Smooth muscle cell (in vitro differentiated cells): ENCODE results near the gene E4F1. TPM values are rescaled to one million over a fixed set of nuclear protein-coding genes. Genes with fewer than 3 reads are reported as not detected.

Experiments
- DNase-seq: peaks from one replicate; lab custom pipeline; 2025; ENCODE audit not compliant: unreplicated experiment; lab: John Stamatoyannopoulos, UW
- H2AFZ ChIP-seq: fragments of 200-600 bp; sonication (generic); 2 replicates; pipeline ENCODE4 v1.6.0; 2016; ENCODE audit warnings: antibody characterized with exemption, low read depth, mild to moderate bottlenecking
- H3F3A ChIP-seq: fragments of 200-600 bp; sonication (generic); 2 replicates; pipeline ENCODE4 v1.6.0; 2017; ENCODE audit warnings: antibody characterized with exemption, low read depth
- H3K27ac ChIP-seq: fragments of 200-600 bp; sonication (generic); 2 replicates; pipeline ENCODE4 v1.5.1; 2016; ENCODE audit warnings: low read depth, mild to moderate bottlenecking
- H3K27me3 ChIP-seq: fragments of 200-600 bp; sonication (generic); 2 replicates; pipeline ENCODE4 v1.6.1; 2016; ENCODE audit warnings: low read depth, mild to moderate bottlenecking
- H3K36me3 ChIP-seq: fragments of 200-600 bp; sonication (generic); 2 replicates; pipeline ENCODE4 v1.5.1; 2016; ENCODE audit warnings: low read depth
- H3K4me1 ChIP-seq: fragments of 200-600 bp; sonication (generic); 2 replicates; pipeline ENCODE4 v1.5.1; 2016; ENCODE audit warnings: low read depth
- H3K4me2 ChIP-seq: fragments of 200-600 bp; sonication (generic); 2 replicates; pipeline ENCODE4 v1.6.0; 2016; ENCODE audit warnings: mild to moderate bottlenecking
- H3K4me3 ChIP-seq: fragments of 200-600 bp; sonication (generic); 2 replicates; pipeline ENCODE4 v1.5.1; 2016; ENCODE audit warnings: mild to moderate bottlenecking
- H3K79me2 ChIP-seq: fragments of 200-600 bp; sonication (generic); 2 replicates; pipeline ENCODE4 v1.6.0; 2016; ENCODE audit warnings: low read depth, mild to moderate bottlenecking
- H3K9ac ChIP-seq: fragments of 200-600 bp; sonication (generic); 2 replicates; pipeline ENCODE4 v1.6.0; 2016; ENCODE audit warnings: low read depth
- H3K9me3 ChIP-seq: fragments of 200-600 bp; sonication (generic); replicated peaks from 2 replicates; pipeline ENCODE4 v1.5.1; 2016; ENCODE audit warnings: low read depth
- H4K20me1 ChIP-seq: fragments of 200-600 bp; sonication (generic); 2 replicates; pipeline ENCODE4 v1.6.0; 2016; ENCODE audit warnings: low read depth
- CTCF ChIP-seq: fragments of 200-600 bp; sonication (generic); IDR thresholded peaks from 2 replicates; pipeline ENCODE4 v1.5.1; 2017; ENCODE audit warnings: borderline replicate concordance, mild to moderate bottlenecking, antibody characterized with exemption; ENCODE audit not compliant: insufficient read depth, poor library complexity, severe bottlenecking
- WGBS: methylation state at CpG from one replicate; pipeline ENCODE4 v1.1.7; 2016; ENCODE audit warnings: low lambda C conversion rate; 5-methylcytosine and 5-hydroxymethylcytosine counted together
- polyA plus RNA-seq: library from polyadenylated mRNA; unstranded; fragments of >200 nt; fragmentation: Nextera tagmentation; extraction: Ambion mirVana; gene quantifications from 2 replicates; pipeline ENCODE4 v1.2.1, GENCODE V29; 2016
- total RNA-seq: library from RNA; depleted of rRNA; stranded (reverse); fragments of >200 nt; gene quantifications from 2 replicates; pipeline ENCODE4 v1.2.3, GENCODE V29; 2014

E4F1 gene
- total and polyA plus RNA-seq, 2 experiments from 2014 or later = 12.1 to 22.4 TPM

- no peak overlapping the region for H2AFZ ChIP-seq
- H3K4me1 ChIP-seq = peaks cover 6% of the 10 kb centered on the region
- no peaks in the 10 kb centered on the region for H3F3A ChIP-seq
- peaks cover 20% of the 10 kb centered on the region for H4K20me1 ChIP-seq
- H3K4me2 ChIP-seq = no peak overlapping the region
- no peaks in the 10 kb centered on the region for H3K27me3 ChIP-seq
- no peak overlapping the region for H3K9ac ChIP-seq
- no peaks in the 10 kb centered on the region for H3K36me3 ChIP-seq
- H3K27ac ChIP-seq = no peak overlapping the region
- H3K79me2 ChIP-seq = peaks cover 19% of the 10 kb centered on the region
- no peak for DNase-seq
- H3K9me3 ChIP-seq = no peaks in the 10 kb centered on the region
- WGBS = 95% methylated on average over 16 of the region's 16 CpGs
- H3K4me3 ChIP-seq = no peak overlapping the region
- no peak for TF ChIP-seq CTCF
These were observed 50.1 kb downstream of the E4F1 start for GRCh38 chr16:2273484-2273883.

- no peak for TF ChIP-seq CTCF
- no peak overlapping the region for H2AFZ ChIP-seq
These were observed 50.5 kb downstream of the E4F1 start for GRCh38 chr16:2273931-2274330.

DNA sequence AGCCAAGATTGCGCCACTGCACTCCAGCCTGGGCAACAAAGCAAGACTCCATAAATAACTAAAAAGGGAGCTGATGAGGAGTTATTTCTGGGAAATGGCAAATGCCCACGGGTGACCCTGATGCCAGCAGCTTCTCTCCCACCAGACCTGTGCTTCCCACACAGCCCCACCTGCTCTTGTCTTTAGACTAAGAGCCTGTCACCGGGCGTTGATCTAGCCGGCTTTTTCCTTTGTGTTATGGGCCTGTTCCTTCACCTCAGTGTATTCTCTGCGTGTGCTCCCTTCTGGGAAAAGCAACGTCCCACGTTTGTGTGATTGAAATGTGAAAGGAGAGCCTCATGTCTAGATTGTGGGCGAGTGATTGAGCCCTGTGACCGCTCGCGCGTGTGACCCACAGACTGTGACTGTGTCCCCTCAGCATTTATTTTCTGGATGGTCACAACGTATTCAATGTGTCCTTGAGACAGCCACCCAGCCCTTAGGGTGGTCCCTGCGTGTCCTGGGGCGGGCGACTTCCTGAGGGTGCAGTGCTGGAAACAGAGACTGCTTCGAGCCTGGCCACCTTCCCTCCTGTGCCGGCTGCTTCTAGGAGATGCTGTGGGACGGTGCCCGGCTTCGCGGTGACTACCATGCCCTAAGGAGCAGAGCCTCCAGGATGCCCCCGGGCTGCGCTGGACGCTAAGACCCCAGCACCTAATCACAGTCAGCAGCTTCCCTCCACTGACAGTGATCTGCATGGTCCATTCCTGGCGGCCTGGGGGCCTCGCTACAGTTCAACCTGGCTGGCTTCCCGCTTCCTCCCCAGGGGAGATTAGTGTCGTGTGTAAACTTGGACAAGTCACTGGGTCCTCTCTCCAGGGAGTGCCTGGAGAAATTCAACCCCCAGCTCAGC, 52.3 kb downstream of the E4F1 start:
- Histone ChIP-seq H3K27me3 (no peaks in the 10 kb centered on the region), H3K79me2 (peaks cover 1% of the 10 kb centered on the region), H3K9ac (no peak overlapping the region), H4K20me1 (peaks cover 7% of the 10 kb centered on the region), H3K9me3 (no peaks in the 10 kb centered on the region), H3K27ac (no peak overlapping the region), H3K36me3 (no peaks in the 10 kb centered on the region), H3K4me2 (no peak overlapping the region), H3K4me1 (no peaks in the 10 kb centered on the region), H2AFZ (no peak overlapping the region), H3F3A (no peaks in the 10 kb centered on the region), H3K4me3 (no peak overlapping the region)
- no peak for TF ChIP-seq CTCF
- WGBS = 87% methylated on average over 30 of the region's 30 CpGs
- no peak for DNase-seq

More at GRCh38 chr16:2273931-2274330, 50.5 kb downstream of the E4F1 start:
- Histone ChIP-seq H3K4me3 (no peak overlapping the region), H3K4me1 (peaks cover 6% of the 10 kb centered on the region), H4K20me1 (peaks cover 20% of the 10 kb centered on the region), H3K4me2 (no peak overlapping the region), H3K79me2 (peaks cover 19% of the 10 kb centered on the region), H3K9me3 (no peaks in the 10 kb centered on the region), H3K36me3 (no peaks in the 10 kb centered on the region), H3K27me3 (no peaks in the 10 kb centered on the region), H3F3A (no peaks in the 10 kb centered on the region), H3K27ac (no peak overlapping the region), H3K9ac (no peak overlapping the region)
- WGBS = 95% methylated on average over 10 of the region's 10 CpGs
- DNase-seq = no peak
